ENCODE measurements around the gene WSCD1. TPM values are rescaled to one million over a fixed set of nuclear protein-coding genes. Genes with fewer than 3 reads are reported as not detected.

Gene WSCD1
- total and polyA plus RNA-seq, 2 donors (not counting 1 experiment from before 2014, with no cell fraction given) = not detected

- TF ChIP-seq EZH2 (IDR thresholded peaks at IDR 0.05; ENCODE audit: borderline replicate concordance, insufficient read depth, low read depth, low read length, poor library complexity, severe bottlenecking) (no peak), CTCF (IDR thresholded peaks at IDR 0.05) (no peak)
- CTCF ChIA-PET = no interaction called here
- Histone ChIP-seq H4K20me1 (ENCODE audit: control insufficient read depth, insufficient read depth, low read length, poor library complexity, severe bottlenecking) (no peaks in the 10 kb centered on the region), H3K36me3 (replicated peaks in 1 of 2; ENCODE audit: control extremely low read depth in 1 of 2, control insufficient read depth in 1 of 2, extremely low read depth in 1 of 2, insufficient read depth in 2 of 2, low read length in 1 of 2) (no peaks in the 10 kb centered on the region), H3K4me3 (ENCODE audit: control extremely low read depth in 1 of 5, extremely low read depth in 1 of 5, insufficient read depth in 1 of 5, low read depth in 2 of 5, low read length in 4 of 5) (no peak overlapping the region), H3K4me1 (ENCODE audit: control insufficient read depth in 2 of 2, insufficient read depth in 2 of 2, low read length in 2 of 2) (no peaks in the 10 kb centered on the region), H3K79me2 (ENCODE audit: control insufficient read depth, insufficient read depth, low read length) (no peaks in the 10 kb centered on the region), H3K9me3 (ENCODE audit: control extremely low read depth in 1 of 3, control insufficient read depth in 2 of 3, insufficient read depth in 1 of 3, low read length in 2 of 3) (no peaks in the 10 kb centered on the region), H3K4me2 (replicated peaks; ENCODE audit: low read depth, low read length, poor library complexity, severe bottlenecking) (no peak overlapping the region), H3K27ac (ENCODE audit: low read length in 2 of 2) (no peak overlapping the region), H2AFZ (ENCODE audit: insufficient read depth, low read depth, low read length, poor library complexity, severe bottlenecking) (no peak overlapping the region), H3K27me3 (replicated peaks in 1 of 4; ENCODE audit: control extremely low read depth in 1 of 4, control insufficient read depth in 3 of 4, insufficient read depth in 4 of 4, low read length in 3 of 4) (peaks cover 0 to 3% (median 0%) of the 10 kb centered on the region in 4 experiments), H3K9ac (ENCODE audit: low read length) (no peak overlapping the region)
- intact Hi-C loops (cut with micrococcal nuclease) = no loop called here
- POLR2A ChIA-PET = no interaction called here
- WGBS (ENCODE audit: insufficient coverage) = 86% methylated on average over 7 of the region's 8 CpGs
- no peak for ATAC-seq (ENCODE audit: low read depth)
- Mint-ChIP-seq H3K27ac (no peak overlapping the region), H3K9me3 (ENCODE audit: insufficient read depth) (no peaks in the 10 kb centered on the region), H3K27me3 (peaks cover 9% of the 10 kb centered on the region), H3K4me1 (no peaks in the 10 kb centered on the region), H3K4me3 (no peak overlapping the region)
- no peak for DNase-seq
Measured at GRCh38 chr17:6160232-6160555, 90.0 kb downstream of the WSCD1 start.

- intact Hi-C loops (cut with micrococcal nuclease) = no loop called here
- Mint-ChIP-seq H3K27ac (no peak overlapping the region), H3K9me3 (ENCODE audit: insufficient read depth) (no peaks in the 10 kb centered on the region), H3K4me1 (no peaks in the 10 kb centered on the region), H3K27me3 (peaks cover 9% of the 10 kb centered on the region), H3K4me3 (no peak overlapping the region)
- no peaks in the 10 kb centered on the region for H3K79me2 ChIP-seq (ENCODE audit: control insufficient read depth, insufficient read depth, low read length)
- 100% methylated on average over 4 of the region's 24 CpGs for WGBS (ENCODE audit: insufficient coverage)
- H3K4me2 ChIP-seq (replicated peaks; ENCODE audit: low read depth, low read length, poor library complexity, severe bottlenecking) = no peak overlapping the region
- H3K36me3 ChIP-seq (replicated peaks in 1 of 2; ENCODE audit: control extremely low read depth in 1 of 2, control insufficient read depth in 1 of 2, extremely low read depth in 1 of 2, insufficient read depth in 2 of 2, low read length in 1 of 2) = no peaks in the 10 kb centered on the region
- no peaks in the 10 kb centered on the region for H3K9me3 ChIP-seq (ENCODE audit: control extremely low read depth in 1 of 3, control insufficient read depth in 2 of 3, insufficient read depth in 1 of 3, low read length in 2 of 3)
- H3K27ac ChIP-seq (ENCODE audit: low read length in 2 of 2) = no peak overlapping the region
- ChIA-PET POLR2A (no interaction called here), CTCF (no interaction called here)
- H3K4me1 ChIP-seq (ENCODE audit: control insufficient read depth in 2 of 2, insufficient read depth in 2 of 2, low read length in 2 of 2) = no peaks in the 10 kb centered on the region
- no peak for TF ChIP-seq CTCF (IDR thresholded peaks at IDR 0.05)
- no peak for TF ChIP-seq EZH2 (IDR thresholded peaks at IDR 0.05; ENCODE audit: borderline replicate concordance, insufficient read depth, low read depth, low read length, poor library complexity, severe bottlenecking)
- H2AFZ ChIP-seq (ENCODE audit: insufficient read depth, low read depth, low read length, poor library complexity, severe bottlenecking) = no peak overlapping the region
- H3K4me3 ChIP-seq (ENCODE audit: control extremely low read depth in 1 of 5, extremely low read depth in 1 of 5, insufficient read depth in 1 of 5, low read depth in 2 of 5, low read length in 4 of 5) = no peak overlapping the region
- ATAC-seq (ENCODE audit: low read depth) (no peak), DNase-seq (no peak)
- H3K27me3 ChIP-seq (replicated peaks in 1 of 4; ENCODE audit: control extremely low read depth in 1 of 4, control insufficient read depth in 3 of 4, insufficient read depth in 4 of 4, low read length in 3 of 4) = peaks cover 0 to 3% (median 0%) of the 10 kb centered on the region in 4 experiments
- no peaks in the 10 kb centered on the region for H4K20me1 ChIP-seq (ENCODE audit: control insufficient read depth, insufficient read depth, low read length, poor library complexity, severe bottlenecking)
- no peak overlapping the region for H3K9ac ChIP-seq (ENCODE audit: low read length)
Measured at GRCh38 chr17:6160911-6161855, 91.0 kb downstream of the WSCD1 start.
